GM23338 (cell line): ENCODE results near the gene ACSF3. TPM values are rescaled to one million over a fixed set of nuclear protein-coding genes. Genes with fewer than 3 reads are reported as not detected.

Source experiments
- ATAC-seq: fragments of 200-7000 bp; cut with Tn5 transposase; 3 replicates; pipeline ENCODE4 v1.9.1; 2020
- DNase-seq: peaks from one replicate; pipeline ENCODE4 v3.0.0-alpha.2; 2015; ENCODE audit warnings: low spot score
- H2AFZ ChIP-seq: fragments of 200-600 bp; sonication (generic); 2 replicates; pipeline ENCODE4 v1.8.0; 2016; ENCODE audit warnings: antibody characterized with exemption, mild to moderate bottlenecking, moderate library complexity
- H3F3A ChIP-seq: fragments of 200-600 bp; sonication (generic); replicated peaks from 2 replicates; pipeline ENCODE4 v1.8.0; 2017; ENCODE audit warnings: antibody characterized with exemption, mixed run types, low read depth
- H3K27ac ChIP-seq: fragments of 200-600 bp; sonication (generic); 2 replicates; pipeline ENCODE4 v1.6.1; 2016; ENCODE audit warnings: low read depth
- H3K27me3 ChIP-seq: fragments of 200-600 bp; sonication (generic); 2 replicates; pipeline ENCODE4 v1.8.0; 2016; ENCODE audit warnings: mild to moderate bottlenecking, mixed run types, moderate library complexity; ENCODE audit not compliant: insufficient read depth
- H3K36me3 ChIP-seq: fragments of 200-600 bp; sonication (generic); 2 replicates; pipeline ENCODE4 v1.8.0; 2016; ENCODE audit warnings: mild to moderate bottlenecking; ENCODE audit not compliant: insufficient read depth
- H3K4me1 ChIP-seq: fragments of 200-600 bp; sonication (generic); 2 replicates; pipeline ENCODE4 v1.8.0; 2016; ENCODE audit warnings: mild to moderate bottlenecking, moderate library complexity; ENCODE audit not compliant: insufficient read depth
- H3K4me2 ChIP-seq: fragments of 200-600 bp; sonication (generic); 2 replicates; pipeline ENCODE4 v1.7.1; 2017; ENCODE audit warnings: mixed run types
- H3K4me3 ChIP-seq: fragments of 200-600 bp; sonication (generic); 2 replicates; pipeline ENCODE4 v1.6.1; 2016; ENCODE audit warnings: mixed run types
- H3K79me2 ChIP-seq: fragments of 200-600 bp; sonication (generic); replicated peaks from 2 replicates; pipeline ENCODE4 v1.8.0; 2017; ENCODE audit warnings: mild to moderate bottlenecking; ENCODE audit not compliant: insufficient read depth
- H3K9me2 ChIP-seq: fragments of 200-600 bp; sonication (generic); 2 replicates; pipeline ENCODE4 v1.8.0; 2017; ENCODE audit not compliant: insufficient read depth
- H4K20me1 ChIP-seq: fragments of 200-600 bp; sonication (generic); replicated peaks from 2 replicates; pipeline ENCODE4 v1.8.0; 2017; ENCODE audit warnings: mild to moderate bottlenecking; ENCODE audit not compliant: insufficient read depth
- H3K27ac Mint-ChIP-seq: 2 replicates; pipeline ENCODE4 v1.8.0; 2020; ENCODE audit warnings: inconsistent platforms, mild to moderate bottlenecking, moderate library complexity, mixed read lengths
- H3K27me3 Mint-ChIP-seq: 3 replicates; pipeline ENCODE4 v1.8.0; 2022; ENCODE audit warnings: low read depth, mild to moderate bottlenecking, moderate library complexity, mixed read lengths, inconsistent platforms; ENCODE audit not compliant: insufficient read depth, poor library complexity
- H3K36me3 Mint-ChIP-seq: 3 replicates; pipeline ENCODE4 v1.8.0; 2021; ENCODE audit warnings: low read depth, mild to moderate bottlenecking, inconsistent platforms, moderate library complexity, mixed read lengths
- H3K4me1 Mint-ChIP-seq: 3 replicates; pipeline ENCODE4 v1.8.0; 2020; ENCODE audit warnings: mild to moderate bottlenecking, inconsistent platforms, mixed read lengths
- H3K4me3 Mint-ChIP-seq: 3 replicates; pipeline ENCODE4 v1.8.0; 2021; ENCODE audit warnings: moderate library complexity, mild to moderate bottlenecking, inconsistent platforms, mixed read lengths
- H3K9me3 Mint-ChIP-seq: 3 replicates; pipeline ENCODE4 v1.8.0; 2020; ENCODE audit warnings: moderate library complexity, mild to moderate bottlenecking, inconsistent platforms, mixed read lengths
- CREB1 ChIP-seq: fragments of 250-450 bp; sonication (Bioruptor Pico); IDR thresholded peaks from 2 replicates; pipeline ENCODE4 v1.5.0; 2020; ENCODE audit warnings: low read depth, mild to moderate bottlenecking, moderate library complexity
- CTCF ChIP-seq, 2 experiments: fragments of 200-600 bp in 1 of 2; sonication (generic) in 1 of 2; conservative IDR thresholded peaks; 2 replicates each; pipeline versions ENCODE4 v1.5.1 to v1.6.1; 2016 to 2017; ENCODE audit warnings: antibody characterized with exemption in 2 of 2, low read depth in 2 of 2, mild to moderate bottlenecking in 2 of 2, moderate library complexity in 1 of 2
- ETS1 ChIP-seq: IDR thresholded peaks from 2 replicates; pipeline ENCODE4 v1.6.1; 2016; ENCODE audit warnings: antibody characterized with exemption
- EZH2 ChIP-seq: fragments of 200-600 bp; sonication (generic); IDR thresholded peaks from one replicate; pipeline ENCODE4 v1.8.0; 2017; ENCODE audit warnings: antibody characterized with exemption, mild to moderate bottlenecking, low read depth; ENCODE audit not compliant: unreplicated experiment
- EZH2phosphoT487 ChIP-seq: fragments of 200-600 bp; sonication (generic); IDR thresholded peaks from one replicate; pipeline ENCODE4 v1.8.1; 2018; ENCODE audit warnings: antibody characterized with exemption; ENCODE audit not compliant: unreplicated experiment
- JUNB ChIP-seq: IDR thresholded peaks from one replicate; pipeline ENCODE4 v1.6.1; 2016; ENCODE audit warnings: antibody characterized with exemption; ENCODE audit not compliant: unreplicated experiment
- NANOG ChIP-seq: IDR thresholded peaks from 2 replicates; pipeline ENCODE4 v1.6.1; 2016; ENCODE audit warnings: antibody characterized with exemption, borderline replicate concordance
- POLR2AphosphoS5 ChIP-seq: IDR thresholded peaks from 2 replicates; pipeline ENCODE4 v1.6.1; 2016; ENCODE audit warnings: antibody characterized with exemption, low read depth
- REST ChIP-seq: IDR thresholded peaks from one replicate; pipeline ENCODE4 v1.6.1; 2018; ENCODE audit warnings: antibody characterized with exemption; ENCODE audit not compliant: unreplicated experiment
- STAT1 ChIP-seq: IDR thresholded peaks from one replicate; pipeline ENCODE4 v1.6.1; 2016; ENCODE audit warnings: antibody characterized with exemption; ENCODE audit not compliant: unreplicated experiment
- ZNF114 ChIP-seq: fragments of 250-450 bp; sonication (Bioruptor Pico); IDR thresholded peaks from 2 replicates; pipeline ENCODE4 v1.5.0; 2020; ENCODE audit warnings: mild to moderate bottlenecking, moderate library complexity
- ZNF331 ChIP-seq: fragments of 250-450 bp; sonication (Bioruptor Pico); IDR thresholded peaks from 2 replicates; pipeline ENCODE4 v1.5.0; 2020; ENCODE audit warnings: low read depth, mild to moderate bottlenecking, moderate library complexity
- polyA plus RNA-seq: library from polyadenylated mRNA; unstranded; fragments of >200 nt; fragmentation: Nextera tagmentation; extraction: Ambion mirVana; gene quantifications from 2 replicates; pipeline ENCODE4 v1.2.1, GENCODE V29; 2016
- total RNA-seq: library from RNA; depleted of rRNA; stranded (reverse); fragments of >200 nt; shearing (Covaris generic); gene quantifications from 2 replicates; pipeline ENCODE4 v1.2.3, GENCODE V29; 2014

Gene ACSF3
- total and polyA plus RNA-seq, 2 experiments from 2014 or later = 12.8 to 23.1 TPM

GRCh38 chr16:89130448-89130847, 36.8 kb downstream of the ACSF3 start (continued):
- TF ChIP-seq CTCF (conservative IDR thresholded peaks at IDR 0.05; ENCODE audit: low read depth in 2 of 2) = no peak
- no peak for TF ChIP-seq ZNF331
- TF ChIP-seq STAT1 = no peak
- no peak for TF ChIP-seq JUNB
- TF ChIP-seq ETS1 = no peak
- no peak for TF ChIP-seq POLR2AphosphoS5
- TF ChIP-seq CREB1 = no peak

GRCh38 chr16:89131783-89132182, 38.1 kb downstream of the ACSF3 start:
- Mint-ChIP-seq H3K4me3 (no peak overlapping the region), H3K27ac (no peak overlapping the region), H3K9me3 (peaks cover 2% of the 10 kb centered on the region; the same call in 1 of the 3 replicates), H3K36me3 (peaks cover 37% of the 10 kb centered on the region), H3K4me1 (peaks cover 8% of the 10 kb centered on the region; the same call in 2 of the 3 replicates), H3K27me3 (peaks cover 5% of the 10 kb centered on the region)
- 0 out of 2 replicates have a peak, but pooled peaks cover 4% of the 10 kb centered on the region for H3K79me2 ChIP-seq
- no peaks in the 10 kb centered on the region for H3F3A ChIP-seq
- H3K27ac ChIP-seq = no peak overlapping the region
- H3K27me3 ChIP-seq = no peaks in the 10 kb centered on the region
- no peak for ATAC-seq
- H2AFZ ChIP-seq = no peak overlapping the region
- no peaks in the 10 kb centered on the region for H3K4me1 ChIP-seq
- no peaks in the 10 kb centered on the region for H4K20me1 ChIP-seq
- no peak for DNase-seq
- H3K4me2 ChIP-seq = no peak overlapping the region
- no peak overlapping the region for H3K4me3 ChIP-seq
- no peaks in the 10 kb centered on the region for H3K36me3 ChIP-seq
- TF ChIP-seq EZH2 (no peak), ETS1 (no peak), STAT1 (no peak), POLR2AphosphoS5 (no peak), REST (no peak), NANOG (no peak), EZH2phosphoT487 (no peak), JUNB (no peak), ZNF114 (CRISPR knock-in tag) (no peak), ZNF331 (no peak), CREB1 (no peak), CTCF (conservative IDR thresholded peaks at IDR 0.05; ENCODE audit: low read depth in 2 of 2) (no peak)
- no peaks in the 10 kb centered on the region for H3K9me2 ChIP-seq
